ENCODE data around the gene PARD3B.

Gene PARD3B

DNA sequence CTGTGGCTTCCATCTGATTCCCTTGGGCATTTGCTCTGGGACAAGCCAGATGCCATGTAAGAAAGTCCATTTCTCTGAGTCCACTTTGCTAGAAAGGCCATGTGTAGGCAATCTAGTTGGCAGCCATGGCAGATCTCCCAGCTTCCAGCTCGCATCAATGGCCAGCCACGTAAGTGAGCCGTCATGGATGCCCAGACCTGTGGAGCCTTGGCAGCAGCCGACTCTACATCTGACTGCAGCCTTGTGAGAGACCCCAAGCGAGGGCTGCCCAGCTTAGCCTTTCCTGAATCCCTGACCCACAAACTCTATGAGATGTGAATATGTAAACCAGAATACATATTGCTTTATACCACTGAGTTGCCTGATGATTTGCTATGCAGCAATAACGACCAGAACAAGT lies 533.5 kb downstream of the PARD3B start:
- H3K4me3 ChIP-seq (ENCODE audit: low read depth, low read length) = no peak overlapping the region
- no peak overlapping the region for H3K27ac ChIP-seq (ENCODE audit: low read depth, low read length)

DNA sequence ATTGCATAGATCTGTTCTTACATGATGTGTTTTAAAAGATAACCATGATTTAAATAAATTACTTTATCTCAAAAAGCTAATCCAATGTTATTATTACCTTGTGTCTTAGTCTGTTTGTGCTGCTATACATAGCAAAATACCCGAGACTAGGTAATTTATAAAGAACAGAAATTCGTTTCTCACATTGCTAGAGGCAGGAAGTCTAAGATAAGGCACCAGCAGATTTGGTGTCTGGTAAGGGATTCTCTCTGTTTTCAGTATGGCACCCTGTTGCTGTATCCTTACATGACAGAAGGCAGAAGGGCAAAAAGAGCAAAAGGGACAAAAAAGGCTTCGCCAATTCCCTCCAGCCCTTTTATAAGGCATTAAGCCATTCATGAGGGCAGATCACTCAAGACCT lies 533.9 kb downstream of the PARD3B start:
- Histone ChIP-seq H3K36me3 (ENCODE audit: control insufficient read depth, insufficient read depth, low read length) (no peaks in the 10 kb centered on the region), H3K27me3 (ENCODE audit: control insufficient read depth, insufficient read depth, low read length) (no peaks in the 10 kb centered on the region), H3K4me3 (ENCODE audit: low read depth, low read length) (no peak overlapping the region), H3K27ac (ENCODE audit: low read depth, low read length) (no peak overlapping the region), H3K9ac (ENCODE audit: low read depth, low read length) (no peak overlapping the region), H3K9me3 (ENCODE audit: control insufficient read depth, insufficient read depth, low read length) (no peaks in the 10 kb centered on the region), H3K4me1 (ENCODE audit: control insufficient read depth, insufficient read depth, low read length) (peaks cover 5% of the 10 kb centered on the region; the same call in 1 of the 2 replicates)

More for the DNA sequence above, 533.5 kb downstream of the PARD3B start:
- Histone ChIP-seq H3K36me3 (ENCODE audit: control insufficient read depth, insufficient read depth, low read length) (no peaks in the 10 kb centered on the region), H3K27me3 (ENCODE audit: control insufficient read depth, insufficient read depth, low read length) (no peaks in the 10 kb centered on the region), H3K9me3 (ENCODE audit: control insufficient read depth, insufficient read depth, low read length) (no peaks in the 10 kb centered on the region), H3K9ac (ENCODE audit: low read depth, low read length) (no peak overlapping the region), H3K4me1 (ENCODE audit: control insufficient read depth, insufficient read depth, low read length) (peaks cover 5% of the 10 kb centered on the region; the same call in 1 of the 2 replicates)

DNA sequence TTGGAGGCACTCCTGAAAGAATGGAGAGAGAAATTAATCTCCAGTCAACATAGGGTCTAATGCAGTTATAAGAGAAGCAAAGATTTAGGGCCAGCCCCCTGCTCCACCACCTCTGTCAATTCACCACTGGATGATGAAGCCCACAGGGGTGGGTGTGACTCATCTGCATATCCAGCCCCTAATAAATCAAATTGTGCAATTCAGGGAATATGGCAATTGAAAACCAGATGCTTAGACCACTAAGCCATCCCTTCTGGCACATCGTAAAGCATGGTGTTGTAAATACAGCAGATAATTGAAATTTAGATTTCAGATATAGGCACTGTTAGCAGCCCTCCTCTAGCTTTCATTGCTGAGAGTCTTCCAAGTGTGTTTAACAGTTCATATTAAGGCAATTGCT lies 541.4 kb downstream of the PARD3B start:
- H3K36me3 ChIP-seq (ENCODE audit: control insufficient read depth, insufficient read depth, low read length) = no peaks in the 10 kb centered on the region

DNA sequence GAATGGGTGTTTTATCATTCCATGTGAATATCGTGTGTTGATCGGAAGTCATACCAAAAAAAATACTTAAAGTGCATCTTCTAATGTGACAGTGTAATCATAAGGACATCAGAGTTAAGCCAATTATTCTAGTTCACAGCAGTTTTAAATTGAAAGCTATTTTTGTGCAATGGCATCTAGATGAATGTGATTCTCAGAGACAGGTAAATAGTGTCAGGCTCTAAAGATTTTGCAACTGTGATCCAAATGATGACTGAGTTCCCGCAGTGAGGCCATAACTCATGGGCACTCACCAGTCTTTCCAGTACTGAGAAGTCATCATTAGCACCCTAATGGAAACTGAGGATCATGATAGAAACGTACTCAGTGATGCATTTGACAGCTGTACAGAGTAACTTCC lies 542.6 kb downstream of the PARD3B start:
- Histone ChIP-seq H3K27ac (ENCODE audit: low read depth, low read length) (no peak overlapping the region), H3K4me1 (ENCODE audit: control insufficient read depth, insufficient read depth, low read length) (peaks cover 8% of the 10 kb centered on the region), H3K27me3 (ENCODE audit: control insufficient read depth, insufficient read depth, low read length) (no peaks in the 10 kb centered on the region), H3K9me3 (ENCODE audit: control insufficient read depth, insufficient read depth, low read length) (no peaks in the 10 kb centered on the region), H3K4me3 (ENCODE audit: low read depth, low read length) (no peak overlapping the region), H3K9ac (ENCODE audit: low read depth, low read length) (no peak overlapping the region), H3K36me3 (ENCODE audit: control insufficient read depth, insufficient read depth, low read length) (no peaks in the 10 kb centered on the region)

More for the DNA sequence above, 541.4 kb downstream of the PARD3B start:
- Histone ChIP-seq H3K27me3 (ENCODE audit: control insufficient read depth, insufficient read depth, low read length) (no peaks in the 10 kb centered on the region), H3K9me3 (ENCODE audit: control insufficient read depth, insufficient read depth, low read length) (no peaks in the 10 kb centered on the region), H3K4me3 (ENCODE audit: low read depth, low read length) (no peak overlapping the region), H3K4me1 (ENCODE audit: control insufficient read depth, insufficient read depth, low read length) (peaks cover 8% of the 10 kb centered on the region), H3K27ac (ENCODE audit: low read depth, low read length) (no peak overlapping the region), H3K9ac (ENCODE audit: low read depth, low read length) (no peak overlapping the region)

DNA sequence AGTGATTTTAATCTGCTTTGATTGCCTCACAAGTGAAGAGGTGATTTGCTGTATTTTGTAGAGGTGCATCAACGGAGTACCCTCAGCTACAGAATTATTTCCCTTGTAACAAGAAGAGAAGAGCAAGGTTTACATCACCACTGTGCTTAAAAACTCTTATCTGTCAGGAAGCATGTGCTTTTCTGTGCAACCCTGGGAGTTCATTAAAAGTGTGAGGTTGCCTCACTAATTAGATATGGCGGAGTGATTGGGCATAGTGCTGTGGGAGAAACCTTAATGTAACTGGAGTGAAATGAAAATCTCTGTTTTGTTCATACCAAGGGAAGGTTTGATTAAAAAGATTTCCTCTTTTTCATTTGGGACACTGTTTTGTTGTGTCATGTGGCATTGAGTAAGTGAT lies 544.7 kb downstream of the PARD3B start:
- Histone ChIP-seq H3K9me3 (ENCODE audit: control insufficient read depth, insufficient read depth, low read length) (no peaks in the 10 kb centered on the region), H3K27ac (ENCODE audit: low read depth, low read length) (no peak overlapping the region), H3K36me3 (ENCODE audit: control insufficient read depth, insufficient read depth, low read length) (no peaks in the 10 kb centered on the region), H3K9ac (ENCODE audit: low read depth, low read length) (no peak overlapping the region), H3K4me3 (ENCODE audit: low read depth, low read length) (no peak overlapping the region), H3K27me3 (ENCODE audit: control insufficient read depth, insufficient read depth, low read length) (no peaks in the 10 kb centered on the region), H3K4me1 (ENCODE audit: control insufficient read depth, insufficient read depth, low read length) (peaks cover 8% of the 10 kb centered on the region)

DNA sequence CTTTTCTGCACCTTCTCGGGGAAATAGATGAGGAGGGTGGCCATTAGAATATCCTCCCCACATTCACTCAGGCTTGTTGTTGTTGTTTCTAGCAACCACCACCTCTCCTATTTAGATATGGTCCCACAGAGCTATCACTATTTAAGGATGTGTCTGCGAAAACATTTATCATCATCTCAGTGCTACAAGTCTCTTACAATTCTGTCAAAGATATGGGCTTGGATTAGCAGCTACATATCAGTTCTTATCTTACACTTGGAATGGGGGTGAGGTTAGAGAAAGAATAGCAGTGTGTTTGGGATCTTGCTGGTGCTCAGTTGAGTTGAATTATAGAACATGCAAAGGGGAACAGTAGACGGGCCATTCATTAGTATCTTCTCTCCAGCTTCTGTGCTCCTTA lies 546.1 kb downstream of the PARD3B start:
- Histone ChIP-seq H3K36me3 (ENCODE audit: control insufficient read depth, insufficient read depth, low read length) (no peaks in the 10 kb centered on the region), H3K9me3 (ENCODE audit: control insufficient read depth, insufficient read depth, low read length) (no peaks in the 10 kb centered on the region), H3K9ac (ENCODE audit: low read depth, low read length) (no peak overlapping the region), H3K27me3 (ENCODE audit: control insufficient read depth, insufficient read depth, low read length) (no peaks in the 10 kb centered on the region), H3K4me3 (ENCODE audit: low read depth, low read length) (no peak overlapping the region), H3K27ac (ENCODE audit: low read depth, low read length) (no peak overlapping the region), H3K4me1 (ENCODE audit: control insufficient read depth, insufficient read depth, low read length) (0 out of 2 replicates have a peak, but pooled peaks cover under 1% of the 10 kb centered on the region)

DNA sequence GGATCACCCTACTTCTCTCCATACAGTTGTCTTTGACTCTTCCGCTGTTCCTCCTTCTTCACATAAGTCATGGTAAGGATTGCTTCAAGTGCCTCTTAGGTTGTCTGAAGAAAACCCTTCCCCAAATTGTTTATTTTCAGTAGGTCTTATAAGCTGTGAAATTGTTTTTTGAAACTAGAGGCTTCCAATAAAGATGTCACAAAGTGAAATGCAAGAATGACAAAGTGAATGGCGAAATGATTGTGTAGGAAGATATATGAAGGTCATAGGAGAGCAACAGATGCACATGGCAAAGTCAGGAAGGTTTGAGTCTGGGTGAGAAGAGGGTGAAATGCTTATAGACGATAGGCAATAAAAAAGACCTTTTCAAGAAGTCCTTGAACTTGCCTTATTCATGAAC lies 548.8 kb downstream of the PARD3B start:
- H3K4me1 ChIP-seq (ENCODE audit: control insufficient read depth, insufficient read depth, low read length) = no peaks in the 10 kb centered on the region
- H3K9ac ChIP-seq (ENCODE audit: low read depth, low read length) = no peak overlapping the region
- no peak overlapping the region for H3K27ac ChIP-seq (ENCODE audit: low read depth, low read length)
- H3K4me3 ChIP-seq (ENCODE audit: low read depth, low read length) = no peak overlapping the region
- H3K9me3 ChIP-seq (ENCODE audit: control insufficient read depth, insufficient read depth, low read length) = no peaks in the 10 kb centered on the region
- H3K27me3 ChIP-seq (ENCODE audit: control insufficient read depth, insufficient read depth, low read length) = no peaks in the 10 kb centered on the region
- H3K36me3 ChIP-seq (ENCODE audit: control insufficient read depth, insufficient read depth, low read length) = no peaks in the 10 kb centered on the region

DNA sequence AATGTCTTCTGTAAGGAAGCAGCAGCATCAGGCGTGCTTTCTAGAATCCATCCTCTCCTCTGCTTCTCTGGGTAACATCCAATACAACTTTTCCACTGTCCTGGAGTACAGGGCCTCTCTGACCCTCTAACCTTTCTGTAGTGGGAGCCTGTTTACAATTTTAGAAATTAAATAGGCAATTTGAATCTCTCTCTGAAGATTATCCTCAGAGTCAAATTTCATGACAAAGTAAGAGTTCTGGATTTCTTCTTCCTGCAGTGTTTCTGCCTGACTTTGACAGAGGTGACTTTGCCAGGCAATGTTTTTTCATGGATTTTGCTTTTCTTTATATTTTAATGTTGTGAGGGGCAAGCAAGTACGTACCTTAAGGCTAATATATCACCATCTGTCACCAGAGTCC lies 558.4 kb downstream of the PARD3B start:
- no peaks in the 10 kb centered on the region for H3K9me3 ChIP-seq (ENCODE audit: control insufficient read depth, insufficient read depth, low read length)
- no peaks in the 10 kb centered on the region for H3K27me3 ChIP-seq (ENCODE audit: control insufficient read depth, insufficient read depth, low read length)

DNA sequence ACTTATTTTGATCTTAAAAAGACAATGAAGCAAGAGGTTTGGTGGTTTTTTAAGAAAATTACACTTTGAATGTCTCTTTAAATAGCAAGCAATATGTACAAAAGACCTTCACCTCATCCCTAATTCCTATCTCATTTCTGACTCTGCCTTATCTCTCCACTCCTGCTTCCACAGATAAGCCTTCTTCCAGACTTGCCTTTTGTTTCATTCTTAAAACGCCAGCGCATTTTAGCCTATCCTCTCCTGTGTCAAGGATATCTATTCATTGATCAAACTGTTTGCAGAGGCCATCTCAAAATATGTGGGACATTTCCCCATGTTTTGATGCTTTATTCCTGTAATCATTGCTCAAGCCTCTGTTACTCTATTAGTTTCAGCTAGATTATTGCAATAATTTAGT lies 562.5 kb downstream of the PARD3B start:
- H3K9ac ChIP-seq (ENCODE audit: low read depth, low read length) = no peak overlapping the region
- peaks cover 7% of the 10 kb centered on the region; the same call in 1 of the 2 replicates for H3K4me1 ChIP-seq (ENCODE audit: control insufficient read depth, insufficient read depth, low read length)

More for the DNA sequence above, 558.4 kb downstream of the PARD3B start:
- no peak overlapping the region for H3K9ac ChIP-seq (ENCODE audit: low read depth, low read length)
- H3K4me3 ChIP-seq (ENCODE audit: low read depth, low read length) = no peak overlapping the region
- no peaks in the 10 kb centered on the region for H3K36me3 ChIP-seq (ENCODE audit: control insufficient read depth, insufficient read depth, low read length)
- H3K4me1 ChIP-seq (ENCODE audit: control insufficient read depth, insufficient read depth, low read length) = no peaks in the 10 kb centered on the region
- H3K27ac ChIP-seq (ENCODE audit: low read depth, low read length) = no peak overlapping the region

DNA sequence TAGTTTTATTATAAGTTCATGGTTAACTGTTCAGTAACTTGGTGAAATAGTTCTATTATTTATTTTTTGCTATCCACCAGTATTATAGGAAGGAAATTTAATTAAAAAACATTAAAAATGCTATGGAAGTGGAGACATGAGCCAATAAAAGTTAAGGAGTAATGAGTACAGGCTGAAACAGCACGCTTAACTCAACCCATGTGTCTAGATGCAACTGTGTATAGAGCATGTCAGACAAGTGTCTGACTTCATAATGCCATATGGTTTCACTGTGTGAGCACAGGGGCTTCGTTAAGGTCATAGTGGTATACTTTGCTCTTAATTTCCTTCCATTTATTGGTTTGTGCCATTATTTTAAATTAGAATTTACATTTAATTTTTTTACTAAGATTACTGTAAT lies 570.2 kb downstream of the PARD3B start:
- H3K27me3 ChIP-seq (ENCODE audit: control insufficient read depth, insufficient read depth, low read length) = no peaks in the 10 kb centered on the region
- no peak overlapping the region for H3K27ac ChIP-seq (ENCODE audit: low read depth, low read length)
- no peaks in the 10 kb centered on the region for H3K9me3 ChIP-seq (ENCODE audit: control insufficient read depth, insufficient read depth, low read length)
- no peaks in the 10 kb centered on the region for H3K36me3 ChIP-seq (ENCODE audit: control insufficient read depth, insufficient read depth, low read length)
- no peak overlapping the region for H3K4me3 ChIP-seq (ENCODE audit: low read depth, low read length)
- H3K4me1 ChIP-seq (ENCODE audit: control insufficient read depth, insufficient read depth, low read length) = peaks cover 7% of the 10 kb centered on the region; the same call in 1 of the 2 replicates
- H3K9ac ChIP-seq (ENCODE audit: low read depth, low read length) = no peak overlapping the region

More for the DNA sequence above, 562.5 kb downstream of the PARD3B start:
- Histone ChIP-seq H3K9me3 (ENCODE audit: control insufficient read depth, insufficient read depth, low read length) (no peaks in the 10 kb centered on the region), H3K27ac (ENCODE audit: low read depth, low read length) (no peak overlapping the region), H3K27me3 (ENCODE audit: control insufficient read depth, insufficient read depth, low read length) (no peaks in the 10 kb centered on the region), H3K36me3 (ENCODE audit: control insufficient read depth, insufficient read depth, low read length) (no peaks in the 10 kb centered on the region), H3K4me3 (ENCODE audit: low read depth, low read length) (no peak overlapping the region)

DNA sequence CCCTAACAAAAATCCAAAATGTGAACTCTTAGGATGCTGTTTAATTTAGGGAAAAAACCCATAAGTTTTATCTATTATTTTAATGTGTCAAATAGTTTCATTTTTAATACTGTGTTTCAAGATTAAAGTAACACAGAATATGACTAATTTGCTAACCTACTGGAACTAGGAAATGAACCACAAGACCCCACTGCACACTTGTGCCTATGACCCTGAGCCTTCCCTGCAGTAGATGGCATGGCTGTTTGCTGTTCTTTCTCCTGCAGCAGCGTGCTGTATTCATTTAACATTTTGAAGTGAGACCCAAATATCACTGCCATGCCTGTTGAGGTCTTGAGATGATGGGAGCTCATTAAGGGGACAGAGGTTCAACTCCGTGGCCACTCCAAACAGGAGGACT lies 571.9 kb downstream of the PARD3B start:
- Histone ChIP-seq H3K9ac (ENCODE audit: low read depth, low read length) (no peak overlapping the region), H3K9me3 (ENCODE audit: control insufficient read depth, insufficient read depth, low read length) (no peaks in the 10 kb centered on the region), H3K36me3 (ENCODE audit: control insufficient read depth, insufficient read depth, low read length) (no peaks in the 10 kb centered on the region), H3K4me1 (ENCODE audit: control insufficient read depth, insufficient read depth, low read length) (peaks cover 6% of the 10 kb centered on the region; the same call in 1 of the 2 replicates), H3K27me3 (ENCODE audit: control insufficient read depth, insufficient read depth, low read length) (no peaks in the 10 kb centered on the region), H3K4me3 (ENCODE audit: low read depth, low read length) (no peak overlapping the region), H3K27ac (ENCODE audit: low read depth, low read length) (no peak overlapping the region)

DNA sequence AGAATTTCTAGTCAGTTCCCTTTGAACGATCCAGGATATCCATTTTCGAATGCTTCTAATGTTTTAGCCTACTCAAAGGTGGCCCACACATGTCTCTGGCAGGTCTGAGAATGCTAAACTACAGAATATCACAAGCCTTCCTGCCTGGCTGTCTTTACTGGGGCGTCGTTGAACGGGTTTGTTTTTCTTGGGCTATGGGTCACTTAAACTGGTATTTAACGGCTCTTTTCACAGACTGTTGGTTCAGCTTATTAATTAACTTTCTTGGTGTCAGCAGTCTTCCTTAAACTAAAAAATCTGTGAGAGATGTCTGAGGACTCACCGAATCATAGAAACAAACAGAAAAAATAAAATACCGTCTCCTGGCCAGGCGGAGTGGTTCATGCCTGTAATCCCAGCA lies 573.9 kb downstream of the PARD3B start:
- H3K4me3 ChIP-seq (ENCODE audit: low read depth, low read length) = no peak overlapping the region
- no peak overlapping the region for H3K27ac ChIP-seq (ENCODE audit: low read depth, low read length)
- H3K27me3 ChIP-seq (ENCODE audit: control insufficient read depth, insufficient read depth, low read length) = no peaks in the 10 kb centered on the region
- no peaks in the 10 kb centered on the region for H3K36me3 ChIP-seq (ENCODE audit: control insufficient read depth, insufficient read depth, low read length)
- no peaks in the 10 kb centered on the region for H3K9me3 ChIP-seq (ENCODE audit: control insufficient read depth, insufficient read depth, low read length)
- no peak overlapping the region for H3K9ac ChIP-seq (ENCODE audit: low read depth, low read length)
- H3K4me1 ChIP-seq (ENCODE audit: control insufficient read depth, insufficient read depth, low read length) = no peaks in the 10 kb centered on the region

All from HUES48 (cell line).